ENCODE results near the gene ATOH7. TPM values are rescaled to one million over a fixed set of nuclear protein-coding genes. Genes with fewer than 3 reads are reported as not detected.

Gene ATOH7
- polyA plus RNA-seq, 1 donor from 2014 or later = 2.5 TPM

DNA sequence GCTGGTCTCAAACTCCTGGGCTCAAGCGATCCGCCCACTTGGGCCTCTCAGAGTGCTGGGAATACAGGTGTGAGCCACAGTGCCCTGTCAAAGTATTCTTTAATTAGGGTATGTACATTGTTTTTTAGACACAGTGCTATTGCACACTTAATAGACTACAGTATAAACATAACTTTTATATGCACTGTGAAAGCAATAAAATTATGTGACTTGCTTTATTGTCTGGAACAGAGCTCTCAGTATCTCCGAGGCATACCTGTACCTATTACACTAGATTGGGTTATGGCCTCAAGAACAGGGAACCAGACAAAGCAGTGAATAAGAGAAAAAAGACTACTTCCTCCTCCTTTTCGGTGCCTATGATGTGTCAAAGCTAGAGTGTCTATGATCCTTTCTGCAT, 13.1 kb downstream of the ATOH7 start:
- Histone ChIP-seq H3K36me3 (ENCODE audit: insufficient read depth, low read length) (no peaks in the 10 kb centered on the region), H4K20me1 (ENCODE audit: insufficient read depth) (no peaks in the 10 kb centered on the region), H3K9me2 (ENCODE audit: insufficient read depth, low read length) (no peaks in the 10 kb centered on the region), H3K9me3 (ENCODE audit: low read length) (no peaks in the 10 kb centered on the region), H3K79me2 (replicated peaks; ENCODE audit: insufficient read depth, low read length) (no peaks in the 10 kb centered on the region), H3K4me3 (ENCODE audit: low read length) (no peak overlapping the region), H3K9ac (ENCODE audit: low read length) (no peak overlapping the region), H2AFZ (ENCODE audit: low read depth, low read length) (no peak overlapping the region), H3K27ac (ENCODE audit: low read length) (no peak overlapping the region), H3K4me2 (ENCODE audit: low read length) (no peak overlapping the region), H3F3A (ENCODE audit: insufficient read depth, low read length, poor library complexity, severe bottlenecking) (no peaks in the 10 kb centered on the region), H3K27me3 (ENCODE audit: insufficient read depth, low read depth, low read length) (no peaks in the 10 kb centered on the region)
- TF ChIP-seq EP300 (conservative IDR thresholded peaks at IDR 0.05; ENCODE audit: poor library complexity, severe bottlenecking) (no peak), SMC3 (conservative IDR thresholded peaks at IDR 0.05; ENCODE audit: poor library complexity) (no peak), TAF1 (IDR thresholded peaks at IDR 0.05; ENCODE audit: low read depth) (no peak), POLR2AphosphoS5 (IDR thresholded peaks at IDR 0.05) (no peak), EZH2 (IDR thresholded peaks at IDR 0.05; ENCODE audit: borderline replicate concordance, insufficient read depth, low read length, poor library complexity, severe bottlenecking) (no peak), RAD21 (conservative IDR thresholded peaks at IDR 0.05) (no peak), MXI1 (conservative IDR thresholded peaks at IDR 0.05; ENCODE audit: poor library complexity, severe bottlenecking) (no peak)
- TF ChIP-seq, protein P1, sequence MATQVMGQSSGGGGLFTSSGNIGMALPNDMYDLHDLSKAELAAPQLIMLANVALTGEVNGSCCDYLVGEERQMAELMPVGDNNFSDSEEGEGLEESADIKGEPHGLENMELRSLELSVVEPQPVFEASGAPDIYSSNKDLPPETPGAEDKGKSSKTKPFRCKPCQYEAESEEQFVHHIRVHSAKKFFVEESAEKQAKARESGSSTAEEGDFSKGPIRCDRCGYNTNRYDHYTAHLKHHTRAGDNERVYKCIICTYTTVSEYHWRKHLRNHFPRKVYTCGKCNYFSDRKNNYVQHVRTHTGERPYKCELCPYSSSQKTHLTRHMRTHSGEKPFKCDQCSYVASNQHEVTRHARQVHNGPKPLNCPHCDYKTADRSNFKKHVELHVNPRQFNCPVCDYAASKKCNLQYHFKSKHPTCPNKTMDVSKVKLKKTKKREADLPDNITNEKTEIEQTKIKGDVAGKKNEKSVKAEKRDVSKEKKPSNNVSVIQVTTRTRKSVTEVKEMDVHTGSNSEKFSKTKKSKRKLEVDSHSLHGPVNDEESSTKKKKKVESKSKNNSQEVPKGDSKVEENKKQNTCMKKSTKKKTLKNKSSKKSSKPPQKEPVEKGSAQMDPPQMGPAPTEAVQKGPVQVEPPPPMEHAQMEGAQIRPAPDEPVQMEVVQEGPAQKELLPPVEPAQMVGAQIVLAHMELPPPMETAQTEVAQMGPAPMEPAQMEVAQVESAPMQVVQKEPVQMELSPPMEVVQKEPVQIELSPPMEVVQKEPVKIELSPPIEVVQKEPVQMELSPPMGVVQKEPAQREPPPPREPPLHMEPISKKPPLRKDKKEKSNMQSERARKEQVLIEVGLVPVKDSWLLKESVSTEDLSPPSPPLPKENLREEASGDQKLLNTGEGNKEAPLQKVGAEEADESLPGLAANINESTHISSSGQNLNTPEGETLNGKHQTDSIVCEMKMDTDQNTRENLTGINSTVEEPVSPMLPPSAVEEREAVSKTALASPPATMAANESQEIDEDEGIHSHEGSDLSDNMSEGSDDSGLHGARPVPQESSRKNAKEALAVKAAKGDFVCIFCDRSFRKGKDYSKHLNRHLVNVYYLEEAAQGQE (IDR thresholded peaks at IDR 0.05; ENCODE audit: borderline replicate concordance) = no peak
- TF ChIP-seq, protein P2, sequence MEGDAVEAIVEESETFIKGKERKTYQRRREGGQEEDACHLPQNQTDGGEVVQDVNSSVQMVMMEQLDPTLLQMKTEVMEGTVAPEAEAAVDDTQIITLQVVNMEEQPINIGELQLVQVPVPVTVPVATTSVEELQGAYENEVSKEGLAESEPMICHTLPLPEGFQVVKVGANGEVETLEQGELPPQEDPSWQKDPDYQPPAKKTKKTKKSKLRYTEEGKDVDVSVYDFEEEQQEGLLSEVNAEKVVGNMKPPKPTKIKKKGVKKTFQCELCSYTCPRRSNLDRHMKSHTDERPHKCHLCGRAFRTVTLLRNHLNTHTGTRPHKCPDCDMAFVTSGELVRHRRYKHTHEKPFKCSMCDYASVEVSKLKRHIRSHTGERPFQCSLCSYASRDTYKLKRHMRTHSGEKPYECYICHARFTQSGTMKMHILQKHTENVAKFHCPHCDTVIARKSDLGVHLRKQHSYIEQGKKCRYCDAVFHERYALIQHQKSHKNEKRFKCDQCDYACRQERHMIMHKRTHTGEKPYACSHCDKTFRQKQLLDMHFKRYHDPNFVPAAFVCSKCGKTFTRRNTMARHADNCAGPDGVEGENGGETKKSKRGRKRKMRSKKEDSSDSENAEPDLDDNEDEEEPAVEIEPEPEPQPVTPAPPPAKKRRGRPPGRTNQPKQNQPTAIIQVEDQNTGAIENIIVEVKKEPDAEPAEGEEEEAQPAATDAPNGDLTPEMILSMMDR (IDR thresholded peaks at IDR 0.05; ENCODE audit: poor library complexity, severe bottlenecking) = no peak

DNA sequence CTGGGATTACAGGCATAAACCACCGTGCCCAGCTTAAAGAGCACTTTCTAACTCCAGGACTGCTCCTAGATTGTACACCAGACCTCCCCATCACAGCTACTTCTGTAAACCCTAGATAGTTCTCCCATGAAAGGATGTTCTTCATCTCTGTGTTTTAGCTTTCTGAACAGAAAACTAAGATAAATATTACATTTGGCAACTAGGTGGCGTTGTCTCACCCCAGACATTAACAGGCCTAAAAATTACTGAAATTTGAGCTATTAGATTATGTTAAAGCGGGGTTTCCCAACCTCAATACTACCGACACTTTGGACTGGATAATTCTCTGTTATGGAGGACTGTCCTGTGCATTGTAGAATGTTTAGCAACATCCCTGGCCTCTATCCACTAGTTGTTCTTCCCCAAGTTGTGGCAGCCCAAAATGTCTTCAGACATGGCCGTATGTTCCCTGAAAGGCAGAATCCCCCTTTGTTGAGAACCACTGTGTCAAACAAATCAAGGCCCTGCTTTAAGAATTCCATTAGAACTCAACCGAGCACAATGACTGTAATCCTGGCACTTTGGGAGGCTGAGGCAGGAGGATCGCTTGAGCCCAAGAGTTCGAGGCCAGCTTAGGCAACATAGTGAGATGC, 19.1 kb downstream of the ATOH7 start:
- no peaks in the 10 kb centered on the region for H3K9me2 ChIP-seq (ENCODE audit: insufficient read depth, low read length)
- no peaks in the 10 kb centered on the region for H3K36me3 ChIP-seq (ENCODE audit: insufficient read depth, low read length)
- H3K27me3 ChIP-seq (ENCODE audit: insufficient read depth, low read depth, low read length) = no peaks in the 10 kb centered on the region
- no peak overlapping the region for H2AFZ ChIP-seq (ENCODE audit: low read depth, low read length)
- H4K20me1 ChIP-seq (ENCODE audit: insufficient read depth) = no peaks in the 10 kb centered on the region
- no peaks in the 10 kb centered on the region for H3F3A ChIP-seq (ENCODE audit: insufficient read depth, low read length, poor library complexity, severe bottlenecking)
- TF ChIP-seq POLR2AphosphoS5 (IDR thresholded peaks at IDR 0.05) = no peak
- TF ChIP-seq, protein P2 (IDR thresholded peaks at IDR 0.05; ENCODE audit: poor library complexity, severe bottlenecking) = peak; percentile 57
- TF ChIP-seq EP300 (conservative IDR thresholded peaks at IDR 0.05; ENCODE audit: poor library complexity, severe bottlenecking) = no peak
- TF ChIP-seq SMC3 (conservative IDR thresholded peaks at IDR 0.05; ENCODE audit: poor library complexity) = peak; percentile 26
- TF ChIP-seq, protein P1 (IDR thresholded peaks at IDR 0.05; ENCODE audit: borderline replicate concordance) = no peak
- TF ChIP-seq TAF1 (IDR thresholded peaks at IDR 0.05; ENCODE audit: low read depth) = no peak
- no peak for TF ChIP-seq MXI1 (conservative IDR thresholded peaks at IDR 0.05; ENCODE audit: poor library complexity, severe bottlenecking)
- no peak for TF ChIP-seq EZH2 (IDR thresholded peaks at IDR 0.05; ENCODE audit: borderline replicate concordance, insufficient read depth, low read length, poor library complexity, severe bottlenecking)
- TF ChIP-seq RAD21 (conservative IDR thresholded peaks at IDR 0.05) = peak; percentile 45
- no peak overlapping the region for H3K4me2 ChIP-seq (ENCODE audit: low read length)
- no peak overlapping the region for H3K27ac ChIP-seq (ENCODE audit: low read length)
- no peak overlapping the region for H3K4me3 ChIP-seq (ENCODE audit: low read length)
- no peaks in the 10 kb centered on the region for H3K79me2 ChIP-seq (replicated peaks; ENCODE audit: insufficient read depth, low read length)
- H3K9ac ChIP-seq (ENCODE audit: low read length) = no peak overlapping the region
- H3K9me3 ChIP-seq (ENCODE audit: low read length) = no peaks in the 10 kb centered on the region
